Psoas muscle (tissue), 8 donors: ENCODE results near the gene BBS2. TPM values are rescaled to one million over a fixed set of nuclear protein-coding genes. Genes with fewer than 3 reads are reported as not detected.

Source experiments
- ATAC-seq, 4 donors: fragments of 200-7000 bp; cut with Tn5 transposase; one replicate each; pipeline ENCODE4 v1.9.1; 2020; ENCODE audit warnings: moderate library complexity in 3 of 4, mild to moderate bottlenecking in 2 of 4
- DNase-seq, 2 donors: peaks; one replicate each; pipeline ENCODE4 v3.0.0-alpha.2; 2020
- H3K27ac ChIP-seq: fragments of 200-600 bp; one replicate; pipeline ENCODE4 v1.8.0; 2022
- H3K27me3 ChIP-seq, 3 donors: fragments of 200-600 bp in 1 of 3; one replicate each; pipeline versions ENCODE4 v1.6.1 to v1.8.0; 2013 to 2022; ENCODE audit warnings: low read length in 2 of 3, mild to moderate bottlenecking in 2 of 3, moderate library complexity in 1 of 3; ENCODE audit not compliant: insufficient read depth in 3 of 3
- H3K36me3 ChIP-seq, 2 donors: fragments of 200-600 bp in 1 of 2; one replicate each; pipeline versions ENCODE4 v1.6.1 to v1.8.0; 2013 to 2022; ENCODE audit warnings: low read depth in 1 of 2, mild to moderate bottlenecking in 1 of 2, moderate library complexity in 1 of 2; ENCODE audit not compliant: insufficient read depth in 1 of 2
- H3K4me1 ChIP-seq: fragments of 200-600 bp; one replicate; pipeline ENCODE4 v1.8.0; 2022
- H3K4me3 ChIP-seq: fragments of 200-600 bp; one replicate; pipeline ENCODE4 v1.8.0; 2022; ENCODE audit warnings: mild to moderate bottlenecking
- H3K9me3 ChIP-seq: fragments of 200-600 bp; one replicate; pipeline ENCODE4 v1.8.0; 2022
- CTCF ChIP-seq: fragments of 200-600 bp; IDR thresholded peaks from one replicate; pipeline ENCODE4 v1.8.0; 2022; ENCODE audit warnings: antibody characterized with exemption
- whole genome bisulfite sequencing, 3 donors: extraction: QIAGEN DNeasy Blood & Tissue Kit; methylation state at CpG; one replicate each; pipeline versions ENCODE4 v1.1.6 to v1.1.7; 2013; 5-methylcytosine and 5-hydroxymethylcytosine counted together
- intact Hi-C, 2 donors: fragments of 100-400 bp; cut with DNase I; formaldehyde crosslinking; loops; one replicate each; pipeline versions ENCODE4 v1.11.0 to v1.14.2; 2022
- polyA plus RNA-seq, 3 donors: library from polyadenylated mRNA; stranded (reverse); fragments of 200-250 nt; gene quantifications; one replicate each; pipeline ENCODE4 v1.2.3, GENCODE V29; 2013
- total RNA-seq, 4 donors: library from RNA; stranded (reverse); fragmentation: NEBNext Ultra II Directional in 2 of 4; extraction: Animal tissue kit (Norgen Biotek cat#: 25700) in 2 of 4; gene quantifications; one replicate each; pipeline versions ENCODE4 v1.2.1 to v1.2.4, GENCODE V29; 2021 to 2023
- donor health status: healthy with polysubstance abuse.
- donor health status: DM: no; HTN: no; CAD: no; lungs with moderate emphysema.
- donor health status: Bipolar disorder and iron deficiency.
- donor health status: healthy.
- donor health status: DM: yes; HTN: yes; CAD: no.
- donor health status: DM: no; HTN: no; CAD: no.
- donor health status: DM: no; HTN: no; CAD: no.
- donor health status: DM: yes; HTN: yes; CAD: no.

Gene BBS2
- total and polyA plus RNA-seq, 7 donors: 19.1 to 70.6 (median 30.3) TPM

- WGBS, 3 donors: 38 to 78% (median 50%) methylated on average over 1 of the region's 1 CpG
- TF ChIP-seq CTCF: no peak
- Histone ChIP-seq H3K4me1 (peaks cover 3% of the 10 kb centered on the region), H3K27ac (no peak overlapping the region), H3K9me3 (no peaks in the 10 kb centered on the region), H3K4me3 (no peak overlapping the region), H3K36me3 (no peaks in the 10 kb centered on the region), H3K27me3 (peaks cover 0 to 9% (median 0%) of the 10 kb centered on the region in 3 donors)
- ATAC-seq (no peak), DNase-seq (no peak)
- intact Hi-C loops: no loop called here
Measured at GRCh38 chr16:56560447-56560846, 40.6 kb upstream of the BBS2 start.

DNA sequence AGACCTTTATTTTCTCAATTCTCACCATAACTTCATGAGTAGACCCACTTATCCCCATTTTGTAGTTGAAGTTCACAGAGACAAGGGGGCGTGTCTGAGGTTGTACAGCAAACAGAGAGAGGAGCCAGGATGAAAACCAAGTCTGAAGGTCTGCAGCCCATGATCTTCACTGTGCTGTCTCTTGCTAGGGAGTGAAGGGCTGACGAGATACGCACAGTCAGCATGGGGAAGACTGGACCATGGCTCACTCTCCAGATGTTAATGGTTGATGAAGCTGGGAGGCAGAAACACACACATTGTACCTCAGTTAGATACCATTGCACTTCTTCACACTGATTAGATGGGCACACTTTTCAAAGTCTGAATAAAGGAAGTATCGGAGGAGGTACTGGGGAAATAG is 39.3 kb upstream of the BBS2 start:
- 81 to 95% (median 87%) methylated on average over 4 of the region's 4 CpGs for WGBS, 3 donors
- TF ChIP-seq CTCF: no peak
- Histone ChIP-seq H3K36me3 (no peaks in the 10 kb centered on the region), H3K27me3 (peaks cover 0 to 9% (median 0%) of the 10 kb centered on the region in 3 donors), H3K4me1 (peaks cover 3% of the 10 kb centered on the region), H3K27ac (no peak overlapping the region), H3K9me3 (no peaks in the 10 kb centered on the region), H3K4me3 (no peak overlapping the region)
- intact Hi-C loops: no loop called here
- ATAC-seq: no peak
- DNase-seq: no peak

DNA sequence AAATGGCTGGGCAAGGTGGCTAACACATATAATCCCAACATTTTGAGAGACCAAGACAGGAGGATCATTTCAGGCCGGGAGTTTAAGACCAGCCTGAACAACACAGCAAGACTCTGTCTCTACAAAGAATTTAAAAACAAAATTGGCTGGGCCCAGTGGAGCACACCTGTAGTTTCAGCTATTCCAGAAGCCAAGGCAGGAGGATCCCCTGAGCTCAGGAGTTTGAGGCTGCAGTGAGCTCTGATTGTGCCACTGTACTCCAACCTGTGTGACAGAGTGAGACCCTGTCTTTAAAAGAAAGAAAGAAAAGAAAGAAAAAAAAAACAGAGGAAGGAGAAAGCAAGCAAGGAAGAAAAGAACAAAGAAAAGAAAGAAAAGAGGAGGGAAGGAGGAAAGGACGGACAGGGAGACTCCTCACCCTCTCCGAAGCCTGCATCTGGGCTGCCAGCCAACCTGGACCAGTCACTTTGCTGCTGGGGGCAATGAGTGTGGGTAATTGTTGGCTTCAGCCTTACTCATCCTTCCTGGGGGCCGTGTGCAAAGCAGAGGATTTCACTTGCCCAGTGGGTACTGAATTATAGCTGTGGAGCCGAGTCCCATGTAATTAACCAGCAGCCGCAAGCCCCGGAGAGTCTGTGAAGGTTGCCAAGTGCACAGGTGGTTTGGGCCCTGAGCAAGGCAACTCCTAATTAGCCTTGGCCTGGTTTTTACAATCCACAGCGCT is 38.4 kb upstream of the BBS2 start:
- Histone ChIP-seq H3K36me3 (no peaks in the 10 kb centered on the region), H3K9me3 (no peaks in the 10 kb centered on the region), H3K27me3 (peaks cover 0 to 9% (median 0%) of the 10 kb centered on the region in 3 donors), H3K4me1 (peaks cover 3% of the 10 kb centered on the region), H3K27ac (no peak overlapping the region), H3K4me3 (no peak overlapping the region)
- 25 to 29% (median 27%) methylated on average over 8 of the region's 8 CpGs for WGBS, 3 donors
- ATAC-seq: peak; percentile 32 to 70 (median 46)
- peak; percentile 30 to 53 for DNase-seq
- intact Hi-C loops: no loop called here
- no peak for TF ChIP-seq CTCF

DNA sequence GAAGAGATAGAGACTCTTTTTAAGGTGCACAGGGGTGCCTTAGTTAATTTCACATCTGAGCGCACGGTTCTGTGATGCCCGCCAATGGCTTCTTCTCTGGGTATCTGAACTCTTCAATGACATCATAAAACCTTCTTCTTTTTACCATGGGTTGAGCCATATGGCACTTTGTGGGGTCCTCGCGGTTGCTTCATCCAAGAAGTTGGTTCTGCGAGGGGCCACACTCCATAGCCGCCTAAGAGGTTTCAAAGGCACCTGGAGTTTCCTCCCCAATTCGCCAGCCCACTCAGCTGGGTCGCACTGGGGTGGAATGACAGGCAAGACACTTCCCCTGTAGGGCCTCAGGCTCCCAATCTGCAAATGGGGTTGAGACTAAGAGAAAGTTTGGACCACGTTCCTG is 34.6 kb upstream of the BBS2 start:
- WGBS, 3 donors: 89 to 92% (median 92%) methylated on average over 10 of the region's 10 CpGs
- no peak for TF ChIP-seq CTCF
- intact Hi-C loops: no loop called here
- no peak overlapping the region for H3K4me3 ChIP-seq
- no peaks in the 10 kb centered on the region for H3K9me3 ChIP-seq
- ATAC-seq (no peak), DNase-seq (no peak)
- H3K27ac ChIP-seq: no peak overlapping the region
- peaks cover 0 to 6% (median 0%) of the 10 kb centered on the region in 3 donors for H3K27me3 ChIP-seq
- H3K36me3 ChIP-seq: no peaks in the 10 kb centered on the region
- peaks cover 11% of the 10 kb centered on the region for H3K4me1 ChIP-seq
